Measurements from ENCODE around the gene NEURL1B.
A peak's percentile ranks its signal among the peaks of the same experiment; 100 is the strongest.
"Not testable (repeated sequence)": the region's sequence is repeated elsewhere in the genome, so short reads cannot be mapped to it uniquely, and the experiment has no call there.

Gene NEURL1B

GRCh38 chr5:172695232-172696054 is 54.4 kb downstream of the NEURL1B start:
- DNase-seq (ENCODE audit: low read depth in 2 of 2): no peak

GRCh38 chr5:172696171-172696849 is 55.2 kb downstream of the NEURL1B start:
- no peak for DNase-seq (ENCODE audit: low read depth in 2 of 2)

- DNase-seq (ENCODE audit: low read depth in 2 of 2): peak; percentile 63 to 67
Measured at GRCh38 chr5:172697123-172698121, 56.4 kb downstream of the NEURL1B start.

- DNase-seq (ENCODE audit: low read depth in 2 of 2): no peak
Measured at GRCh38 chr5:172699423-172699822, 58.4 kb downstream of the NEURL1B start.

- no peak for DNase-seq (ENCODE audit: low read depth in 2 of 2)
Measured at GRCh38 chr5:172699999-172700364, 58.9 kb downstream of the NEURL1B start.

GRCh38 chr5:172700365-172701290 is 59.6 kb downstream of the NEURL1B start:
- DNase-seq (ENCODE audit: low read depth in 2 of 2): no peak

- no peak for DNase-seq (ENCODE audit: low read depth in 2 of 2)
Measured at GRCh38 chr5:172701291-172701656, 60.2 kb downstream of the NEURL1B start.

GRCh38 chr5:172703952-172704351 is 62.9 kb downstream of the NEURL1B start:
- DNase-seq (ENCODE audit: low read depth in 2 of 2): no peak

GRCh38 chr5:172705576-172706084 is 64.6 kb downstream of the NEURL1B start:
- DNase-seq (ENCODE audit: low read depth in 2 of 2): no peak

- no peak for DNase-seq (ENCODE audit: low read depth in 2 of 2)
Measured at GRCh38 chr5:172706796-172707195, 65.7 kb downstream of the NEURL1B start.

- DNase-seq (ENCODE audit: low read depth in 2 of 2): no peak
Measured at GRCh38 chr5:172707285-172708182, 66.5 kb downstream of the NEURL1B start.

GRCh38 chr5:172708183-172708505 is 67.1 kb downstream of the NEURL1B start:
- DNase-seq (ENCODE audit: low read depth in 2 of 2): no peak

GRCh38 chr5:172710676-172711075 is 69.6 kb downstream of the NEURL1B start:
- no peak for DNase-seq (ENCODE audit: low read depth in 2 of 2)

GRCh38 chr5:172711321-172711861 is 70.3 kb downstream of the NEURL1B start:
- not testable (repeated sequence) for DNase-seq (ENCODE audit: low read depth in 2 of 2)

- no peak for DNase-seq (ENCODE audit: low read depth in 2 of 2)
Measured at GRCh38 chr5:172712610-172713009, 71.5 kb downstream of the NEURL1B start.

- peak; percentile 51 to 59 for DNase-seq (ENCODE audit: low read depth in 2 of 2)
Measured at GRCh38 chr5:172713113-172713808, 72.2 kb downstream of the NEURL1B start.

- no peak for DNase-seq (ENCODE audit: low read depth in 2 of 2)
Measured at GRCh38 chr5:172713809-172714490, 72.9 kb downstream of the NEURL1B start.

Data from stimulated activated CD8-positive, alpha-beta memory T cell treated with anti-CD3 and anti-CD28 coated beads, Interleukin-2, amount 100 ng/mL, for 48 hours (primary cell).